GM10266 (cell line): Measurements from ENCODE around the gene SSR2.

ENCODE experiments used
- DNase-seq: peaks from one replicate; pipeline ENCODE4 v3.0.0; 2012; ENCODE audit errors: extremely low spot score
- TF ChIP-seq, protein P1 (sequence below): IDR thresholded peaks from 2 replicates; pipeline ENCODE4 v1.5.1; 2012; ENCODE audit warnings: mild to moderate bottlenecking, low read depth; ENCODE audit not compliant: control insufficient read depth, insufficient read depth; ENCODE audit errors: missing control alignments

The SSR2 gene

DNA sequence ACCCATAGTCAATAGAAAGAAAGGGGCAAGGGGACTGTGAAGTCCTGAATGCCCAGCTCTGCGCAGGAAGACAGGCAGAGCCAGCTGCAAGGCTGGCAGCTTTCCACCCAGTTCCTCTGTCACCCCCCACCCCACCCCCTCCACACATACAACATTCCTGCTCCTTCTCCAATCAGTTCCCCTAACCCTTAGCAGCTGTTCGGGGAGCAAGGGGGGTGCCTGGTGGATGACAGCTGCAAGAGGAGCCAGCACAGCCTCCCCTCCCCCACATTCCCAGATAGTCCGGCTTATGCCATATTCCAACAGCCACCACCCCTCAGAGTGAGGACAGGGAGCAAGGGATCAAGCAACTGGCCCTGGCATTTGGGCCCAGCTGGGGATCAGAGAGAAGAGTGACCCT is 52.1 kb downstream of the SSR2 start:
- DNase-seq = no peak
- TF ChIP-seq, protein P1, sequence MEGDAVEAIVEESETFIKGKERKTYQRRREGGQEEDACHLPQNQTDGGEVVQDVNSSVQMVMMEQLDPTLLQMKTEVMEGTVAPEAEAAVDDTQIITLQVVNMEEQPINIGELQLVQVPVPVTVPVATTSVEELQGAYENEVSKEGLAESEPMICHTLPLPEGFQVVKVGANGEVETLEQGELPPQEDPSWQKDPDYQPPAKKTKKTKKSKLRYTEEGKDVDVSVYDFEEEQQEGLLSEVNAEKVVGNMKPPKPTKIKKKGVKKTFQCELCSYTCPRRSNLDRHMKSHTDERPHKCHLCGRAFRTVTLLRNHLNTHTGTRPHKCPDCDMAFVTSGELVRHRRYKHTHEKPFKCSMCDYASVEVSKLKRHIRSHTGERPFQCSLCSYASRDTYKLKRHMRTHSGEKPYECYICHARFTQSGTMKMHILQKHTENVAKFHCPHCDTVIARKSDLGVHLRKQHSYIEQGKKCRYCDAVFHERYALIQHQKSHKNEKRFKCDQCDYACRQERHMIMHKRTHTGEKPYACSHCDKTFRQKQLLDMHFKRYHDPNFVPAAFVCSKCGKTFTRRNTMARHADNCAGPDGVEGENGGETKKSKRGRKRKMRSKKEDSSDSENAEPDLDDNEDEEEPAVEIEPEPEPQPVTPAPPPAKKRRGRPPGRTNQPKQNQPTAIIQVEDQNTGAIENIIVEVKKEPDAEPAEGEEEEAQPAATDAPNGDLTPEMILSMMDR = no peak

DNA sequence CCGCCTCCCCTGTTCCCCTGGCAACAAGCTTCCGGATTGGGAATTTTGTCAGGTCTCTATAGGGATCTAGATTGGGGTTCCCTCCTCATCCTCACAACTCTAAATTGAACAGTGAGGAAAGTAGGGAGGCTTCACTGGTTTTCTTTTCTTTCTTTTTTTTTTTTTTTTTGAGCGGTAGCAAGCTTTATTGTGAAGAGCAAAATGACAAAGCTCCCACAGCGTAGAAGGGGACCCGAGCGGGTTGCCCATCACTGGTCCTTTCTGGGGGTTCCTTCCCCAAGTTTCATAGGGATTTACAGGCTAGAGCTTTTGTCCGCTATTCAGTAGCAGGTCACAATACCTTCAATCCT is 52.7 kb downstream of the SSR2 start:
- TF ChIP-seq, protein P1 = no peak
- DNase-seq = no peak

DNA sequence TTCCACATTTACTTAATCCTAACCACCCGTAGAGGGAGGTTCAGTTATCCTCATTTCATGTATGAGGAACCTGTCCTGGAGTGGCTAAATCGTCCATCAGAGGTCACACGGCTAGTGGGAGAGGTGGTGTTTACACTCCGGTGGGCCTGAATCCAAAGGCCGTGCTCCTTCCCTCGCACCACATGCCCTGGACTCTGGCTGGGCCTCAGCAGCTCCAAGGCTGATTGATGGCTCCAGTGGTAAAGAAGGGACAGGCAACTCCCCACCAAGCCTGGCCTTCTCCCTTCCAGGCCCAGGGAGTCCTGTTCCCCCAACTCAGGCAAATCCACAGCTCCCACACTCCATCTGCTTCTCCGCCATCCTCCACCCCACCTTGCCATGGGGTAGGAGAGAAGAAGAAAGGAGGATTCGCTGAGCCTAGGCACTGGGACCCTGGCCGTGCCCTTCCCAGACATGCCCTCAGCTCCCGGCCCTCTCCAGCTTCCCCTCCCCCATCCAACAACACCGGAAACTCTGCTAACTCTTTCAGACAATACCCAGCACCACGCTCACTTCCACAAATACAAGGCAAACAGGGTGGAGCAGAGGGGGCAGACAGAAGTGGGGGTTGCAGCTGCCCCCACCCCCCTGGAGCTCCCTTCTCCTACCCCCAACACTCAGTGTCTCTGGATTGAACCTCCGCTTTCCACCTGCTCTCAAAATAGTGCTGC is 53.3 kb downstream of the SSR2 start:
- DNase-seq = no peak
- TF ChIP-seq, protein P1 = no peak

DNA sequence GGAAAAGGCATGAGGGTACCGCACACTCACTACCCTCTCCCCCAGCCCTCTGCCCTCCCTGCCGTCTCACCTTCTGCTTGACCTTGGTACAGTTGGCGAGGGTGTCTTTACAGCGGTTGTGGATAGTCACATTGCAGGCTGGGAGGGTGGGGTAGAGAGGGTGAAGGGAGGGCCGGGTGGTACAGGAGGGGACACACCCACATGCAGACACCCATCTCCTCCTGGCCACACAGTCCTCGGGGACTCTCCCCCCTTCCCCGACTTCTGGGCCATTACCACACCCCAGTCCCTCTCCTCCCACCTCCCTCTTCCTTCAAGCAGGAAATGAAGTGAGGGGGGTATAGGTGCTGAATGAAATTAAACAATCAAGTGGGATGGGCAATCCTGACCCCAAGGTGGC is 54.0 kb downstream of the SSR2 start:
- DNase-seq = no peak
- TF ChIP-seq, protein P1 = no peak

DNA sequence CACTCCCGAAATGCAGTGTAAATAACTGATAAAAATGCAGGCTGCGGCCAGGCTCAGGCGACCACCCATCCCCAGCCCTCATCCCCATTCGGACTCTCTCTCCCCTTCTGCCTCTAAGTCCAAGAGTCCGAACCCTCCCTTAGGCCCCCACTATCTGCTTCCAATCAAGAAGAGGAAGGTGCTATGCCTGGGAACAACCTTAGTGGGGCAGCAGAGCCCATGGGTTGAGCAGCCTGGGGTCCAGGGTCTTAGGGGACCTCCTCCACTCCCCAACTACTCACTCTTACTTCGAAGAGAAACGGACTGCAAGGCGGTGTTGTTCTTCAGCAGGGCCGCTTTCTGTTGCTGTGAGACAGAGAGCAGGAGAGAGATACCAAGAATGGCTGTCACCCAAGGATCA is 54.6 kb downstream of the SSR2 start:
- TF ChIP-seq, protein P1 = peak; percentile 24
- no peak for DNase-seq

DNA sequence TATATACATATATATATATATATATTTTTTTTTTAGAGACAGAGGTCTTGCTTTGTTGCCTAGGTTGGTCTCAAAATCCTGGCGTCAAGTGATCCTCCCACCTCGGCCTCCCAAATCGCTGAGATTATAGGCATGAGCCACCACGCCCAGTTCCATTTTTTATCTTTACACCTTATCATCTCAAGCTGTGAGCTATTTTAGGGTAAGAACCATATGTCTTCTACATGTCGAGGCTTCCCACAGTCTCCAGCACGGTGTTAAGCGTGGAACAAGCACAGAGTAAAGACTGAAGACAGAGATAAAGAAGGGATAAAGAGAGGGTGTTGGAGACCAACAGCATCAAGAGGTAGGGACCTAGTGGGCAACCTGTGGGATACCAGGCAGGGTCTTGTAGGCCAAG is 56.6 kb downstream of the SSR2 start:
- DNase-seq = no peak
- TF ChIP-seq, protein P1 = no peak

DNA sequence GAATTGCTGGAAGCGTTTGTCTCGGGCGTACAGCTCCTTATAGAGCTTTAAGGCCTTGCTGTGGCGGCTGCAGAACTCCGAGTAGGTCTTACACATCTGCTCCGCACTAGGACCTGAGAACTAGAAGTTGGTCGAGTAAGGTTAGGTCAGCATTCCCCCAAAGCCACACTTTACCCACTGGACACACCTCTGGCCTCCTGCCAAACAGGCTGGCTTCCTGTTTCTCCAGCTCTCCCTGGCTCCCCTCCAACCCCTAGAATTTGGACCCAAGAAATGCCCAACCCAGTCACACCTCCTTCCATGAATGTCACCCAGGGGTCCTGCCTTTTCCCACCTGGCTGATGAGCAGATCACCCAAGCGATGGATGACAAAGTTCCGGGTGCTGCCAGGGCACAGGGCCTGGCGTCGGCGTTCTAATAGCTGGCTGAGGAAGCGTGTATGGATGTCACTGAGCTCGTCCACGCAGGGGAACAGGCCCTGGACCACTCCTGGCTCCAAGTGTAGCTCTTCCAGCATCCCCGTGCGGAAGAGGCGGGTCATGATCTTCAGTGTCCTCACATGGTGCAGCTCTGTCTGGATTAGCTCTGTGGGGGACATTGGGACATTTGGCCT is 58.0 kb downstream of the SSR2 start:
- TF ChIP-seq, protein P1 = no peak
- no peak for DNase-seq
